Astrocyte (in vitro differentiated cells and primary cell): ENCODE data around the gene CSRNP3. TPM values are rescaled to one million over a fixed set of nuclear protein-coding genes. Genes with fewer than 3 reads are reported as not detected.

Source experiments
- DNase-seq: peaks from one replicate; pipeline ENCODE4 v3.0.0-alpha.2; 2010; ENCODE audit warnings: low read depth
- FAIRE-seq: peaks from 2 replicates; lab custom pipeline; 2011; peaks lifted over from hg19 to GRCh38; lab: Jason Lieb, UNC
- H2AFZ ChIP-seq: 2 replicates; pipeline ENCODE4 v1.6.0; 2012; ENCODE audit warnings: low read depth, low read length, inconsistent platforms
- H3K27ac ChIP-seq: 2 replicates; pipeline ENCODE4 v1.5.1; 2011; ENCODE audit warnings: low read depth, low read length, inconsistent platforms
- H3K27me3 ChIP-seq: 2 replicates; pipeline ENCODE4 v1.6.0; 2011; ENCODE audit warnings: low read length, inconsistent platforms; ENCODE audit not compliant: insufficient read depth
- H3K36me3 ChIP-seq: 2 replicates; pipeline ENCODE4 v1.5.1; 2011; ENCODE audit warnings: low read length, inconsistent platforms; ENCODE audit not compliant: insufficient read depth
- H3K4me1 ChIP-seq: 2 replicates; pipeline ENCODE4 v1.5.1; 2011; ENCODE audit warnings: low read length, inconsistent platforms; ENCODE audit not compliant: insufficient read depth
- H3K4me2 ChIP-seq: 2 replicates; pipeline ENCODE4 v1.6.0; 2012; ENCODE audit warnings: low read length, inconsistent platforms
- H3K4me3 ChIP-seq: 2 replicates; pipeline ENCODE4 v1.5.1; 2011; ENCODE audit warnings: low read depth, mild to moderate bottlenecking, low read length, inconsistent platforms; ENCODE audit not compliant: insufficient read depth
- H3K79me2 ChIP-seq: 2 replicates; pipeline ENCODE4 v1.6.0; 2012; ENCODE audit warnings: mild to moderate bottlenecking, low read length, inconsistent platforms; ENCODE audit not compliant: insufficient read depth
- H3K9ac ChIP-seq: 2 replicates; pipeline ENCODE4 v1.6.0; 2012; ENCODE audit warnings: mild to moderate bottlenecking, low read length, inconsistent platforms
- H3K9me3 ChIP-seq: 2 replicates; pipeline ENCODE4 v1.5.1; 2012; ENCODE audit warnings: low read depth, mild to moderate bottlenecking, low read length, inconsistent platforms; ENCODE audit not compliant: insufficient read depth
- H4K20me1 ChIP-seq: 2 replicates; pipeline ENCODE4 v1.6.0; 2012; ENCODE audit warnings: low read length, inconsistent platforms; ENCODE audit not compliant: insufficient read depth
- H3K27ac Mint-ChIP-seq: one replicate; pipeline ENCODE4 v1.8.0; 2021; ENCODE audit warnings: mild to moderate bottlenecking, mixed read lengths; ENCODE audit not compliant: unreplicated experiment
- H3K27me3 Mint-ChIP-seq: one replicate; pipeline ENCODE4 v1.8.0; 2021; ENCODE audit warnings: low read depth, mixed read lengths; ENCODE audit not compliant: unreplicated experiment
- H3K36me3 Mint-ChIP-seq: one replicate; pipeline ENCODE4 v1.8.0; 2021; ENCODE audit warnings: low read depth, mixed read lengths; ENCODE audit not compliant: unreplicated experiment
- H3K4me1 Mint-ChIP-seq: one replicate; pipeline ENCODE4 v1.8.0; 2021; ENCODE audit warnings: low read depth, mixed read lengths; ENCODE audit not compliant: unreplicated experiment
- H3K4me3 Mint-ChIP-seq: one replicate; pipeline ENCODE4 v1.8.0; 2021; ENCODE audit warnings: mild to moderate bottlenecking, moderate library complexity, mixed read lengths; ENCODE audit not compliant: unreplicated experiment
- H3K9me3 Mint-ChIP-seq: one replicate; pipeline ENCODE4 v1.8.0; 2021; ENCODE audit warnings: mild to moderate bottlenecking, mixed read lengths; ENCODE audit not compliant: unreplicated experiment
- CTCF ChIP-seq: IDR thresholded peaks from 2 replicates; pipeline ENCODE4 v1.5.1; 2011; ENCODE audit warnings: low read depth, mild to moderate bottlenecking, inconsistent platforms, low read length, moderate library complexity; ENCODE audit not compliant: insufficient read depth
- EZH2 ChIP-seq: IDR thresholded peaks from 2 replicates; pipeline ENCODE4 v1.6.1; 2012; ENCODE audit warnings: mild to moderate bottlenecking, low read length, inconsistent platforms; ENCODE audit not compliant: insufficient read depth
- total RNA-seq: library from RNA; stranded (reverse); gene quantifications from 2 replicates; pipeline ENCODE4 v1.2.1, GENCODE V29; 2021

Gene CSRNP3
- total RNA-seq, 1 donor from 2014 or later, result 5.9 TPM

GRCh38 chr2:165431014-165431413, 38.5 kb upstream of the CSRNP3 start:
- H3K4me1 Mint-ChIP-seq, result peaks cover 6% of the 10 kb centered on the region
- no peak overlapping the region for H3K4me2 ChIP-seq
- no peaks in the 10 kb centered on the region for H3K27me3 Mint-ChIP-seq
- H3K36me3 ChIP-seq, result no peaks in the 10 kb centered on the region
- H3K4me1 ChIP-seq, result no peaks in the 10 kb centered on the region
- H3K27me3 ChIP-seq, result no peaks in the 10 kb centered on the region
- no peaks in the 10 kb centered on the region for H3K79me2 ChIP-seq
- H3K27ac ChIP-seq, result no peak overlapping the region
- H2AFZ ChIP-seq, result no peak overlapping the region
- no peak overlapping the region for H3K27ac Mint-ChIP-seq
- H3K9ac ChIP-seq, result no peak overlapping the region
- no peaks in the 10 kb centered on the region for H3K9me3 Mint-ChIP-seq
- H4K20me1 ChIP-seq, result no peaks in the 10 kb centered on the region
- no peak overlapping the region for H3K4me3 Mint-ChIP-seq
- H3K36me3 Mint-ChIP-seq, result no peaks in the 10 kb centered on the region
- DNase-seq, result no peak
- no peak for FAIRE-seq
- TF ChIP-seq CTCF (no peak), EZH2 (no peak)
- H3K4me3 ChIP-seq, result no peak overlapping the region
- no peaks in the 10 kb centered on the region for H3K9me3 ChIP-seq

DNA sequence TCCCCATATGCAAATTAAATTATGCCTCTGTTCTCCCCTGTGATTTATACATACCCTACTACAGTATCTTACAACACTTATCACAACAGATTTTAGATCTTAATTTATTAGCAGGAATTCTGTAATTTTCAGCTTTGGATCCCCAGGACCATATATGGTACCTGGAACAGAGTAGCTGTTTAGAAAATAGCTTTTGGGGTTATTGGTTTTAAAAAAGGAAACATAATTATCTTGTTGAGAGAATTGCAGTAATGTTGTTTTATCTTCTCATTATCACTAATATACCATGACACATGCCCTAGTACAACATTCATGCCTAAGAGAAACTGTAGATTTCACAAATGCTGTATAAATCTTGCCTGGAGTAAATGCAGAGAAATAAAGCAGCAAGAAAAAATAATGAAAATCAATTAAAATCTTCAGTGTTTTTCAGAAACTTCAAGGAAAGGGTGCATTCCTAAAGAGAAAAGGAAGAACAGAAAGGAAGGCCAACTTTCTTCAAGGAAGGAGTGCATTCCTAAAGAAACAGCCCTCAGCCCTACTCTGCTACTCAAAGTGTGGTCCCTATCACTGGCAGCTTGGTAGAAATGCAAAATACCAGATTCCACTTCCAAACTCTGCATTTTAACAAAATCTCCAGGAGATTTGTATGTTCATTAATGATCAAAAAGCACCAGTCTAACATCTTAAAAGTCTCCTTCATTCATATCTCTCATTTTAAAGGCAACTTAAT, 37.1 kb upstream of the CSRNP3 start:
- H3K4me1 Mint-ChIP-seq, result peaks cover 6% of the 10 kb centered on the region
- H3K9me3 ChIP-seq, result no peaks in the 10 kb centered on the region
- no peak overlapping the region for H3K27ac ChIP-seq
- H3K27ac Mint-ChIP-seq, result no peak overlapping the region
- H3K36me3 Mint-ChIP-seq, result no peaks in the 10 kb centered on the region
- DNase-seq (no peak), FAIRE-seq (no peak)
- no peaks in the 10 kb centered on the region for H3K36me3 ChIP-seq
- H3K9me3 Mint-ChIP-seq, result no peaks in the 10 kb centered on the region
- H3K4me3 ChIP-seq, result no peak overlapping the region
- TF ChIP-seq CTCF (no peak), EZH2 (no peak)
- no peak overlapping the region for H3K9ac ChIP-seq
- no peak overlapping the region for H3K4me2 ChIP-seq
- H3K27me3 Mint-ChIP-seq, result no peaks in the 10 kb centered on the region
- H3K4me3 Mint-ChIP-seq, result no peak overlapping the region
- H4K20me1 ChIP-seq, result no peaks in the 10 kb centered on the region
- no peaks in the 10 kb centered on the region for H3K4me1 ChIP-seq
- H2AFZ ChIP-seq, result no peak overlapping the region
- no peaks in the 10 kb centered on the region for H3K27me3 ChIP-seq
- H3K79me2 ChIP-seq, result no peaks in the 10 kb centered on the region

GRCh38 chr2:165434865-165435496, 34.5 kb upstream of the CSRNP3 start:
- no peaks in the 10 kb centered on the region for H3K4me1 Mint-ChIP-seq

More at GRCh38 chr2:165434865-165435496, 34.5 kb upstream of the CSRNP3 start:
- no peaks in the 10 kb centered on the region for H3K36me3 Mint-ChIP-seq
- Histone ChIP-seq H3K4me2 (no peak overlapping the region), H3K36me3 (no peaks in the 10 kb centered on the region), H3K4me3 (no peak overlapping the region), H3K27me3 (no peaks in the 10 kb centered on the region), H2AFZ (no peak overlapping the region), H3K27ac (no peak overlapping the region), H3K9me3 (no peaks in the 10 kb centered on the region), H3K79me2 (no peaks in the 10 kb centered on the region), H3K9ac (no peak overlapping the region), H3K4me1 (no peaks in the 10 kb centered on the region), H4K20me1 (no peaks in the 10 kb centered on the region)
- H3K27me3 Mint-ChIP-seq, result no peaks in the 10 kb centered on the region
- FAIRE-seq, result no peak
- no peak for TF ChIP-seq EZH2
- TF ChIP-seq CTCF, result no peak
- no peak for DNase-seq
- H3K4me3 Mint-ChIP-seq, result no peak overlapping the region
- H3K9me3 Mint-ChIP-seq, result no peaks in the 10 kb centered on the region
- no peak overlapping the region for H3K27ac Mint-ChIP-seq
